ENCODE data around the gene LASP1.

LASP1 gene

DNA sequence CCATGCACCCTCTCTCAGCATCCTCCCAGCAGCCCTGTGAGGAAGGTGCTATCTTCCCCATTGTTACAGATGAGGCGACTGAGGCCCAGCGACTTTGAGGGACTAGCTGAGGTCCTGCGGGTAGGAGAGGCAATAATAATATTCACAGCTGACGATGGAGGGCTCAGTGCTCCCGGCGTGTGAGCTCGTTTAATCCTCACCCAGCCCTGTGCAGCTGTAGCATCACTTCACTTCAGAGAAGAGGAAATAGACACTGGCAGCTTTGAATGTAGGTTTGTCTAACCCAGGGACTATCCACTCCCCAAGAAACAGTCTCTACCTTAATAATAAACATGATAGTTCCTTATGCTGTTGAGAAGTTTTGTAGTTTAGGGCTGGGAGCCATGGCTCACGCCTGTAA is 21.6 kb downstream of the LASP1 start:
- ATAC-seq (no peak), DNase-seq (no peak)
- peaks cover 16% of the 10 kb centered on the region for H3K36me3 Mint-ChIP-seq (ENCODE audit: low read depth)
- H3K9me3 Mint-ChIP-seq = no peaks in the 10 kb centered on the region
- H3K27ac Mint-ChIP-seq = peak overlapping the region; percentile 80
- peaks cover 84% of the 10 kb centered on the region for H3K4me1 Mint-ChIP-seq
- H3K4me3 Mint-ChIP-seq = no peak overlapping the region
- no peaks in the 10 kb centered on the region for H3K27me3 Mint-ChIP-seq

GRCh38 chr17:38892083-38892482 is 22.2 kb downstream of the LASP1 start:
- H3K4me3 Mint-ChIP-seq = no peak overlapping the region

DNA sequence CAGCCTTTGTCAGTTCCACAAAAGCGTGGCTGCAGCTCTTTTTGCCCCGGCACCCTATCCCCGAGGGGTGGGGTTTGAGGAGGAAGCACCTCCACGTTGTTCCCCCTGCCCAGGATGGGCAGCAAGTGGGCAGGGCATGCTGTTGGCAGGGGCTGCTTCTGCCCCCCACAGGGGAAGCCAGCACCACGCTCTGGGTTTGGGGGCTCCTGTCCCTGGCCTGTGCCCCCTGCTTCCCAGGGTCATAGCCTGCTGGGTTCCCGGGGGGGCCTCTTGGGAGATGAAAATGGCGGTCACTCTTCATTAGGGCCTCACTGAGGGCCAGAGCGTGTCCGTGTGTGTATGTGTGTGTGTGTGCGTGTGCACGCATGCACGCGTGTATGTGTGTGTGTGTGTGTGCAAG is 22.8 kb downstream of the LASP1 start:
- H3K4me1 Mint-ChIP-seq = peaks cover 84% of the 10 kb centered on the region
- ATAC-seq (no peak), DNase-seq (no peak)
- H3K4me3 Mint-ChIP-seq = no peak overlapping the region
- peaks cover 24% of the 10 kb centered on the region for H3K36me3 Mint-ChIP-seq (ENCODE audit: low read depth)
- no peaks in the 10 kb centered on the region for H3K9me3 Mint-ChIP-seq
- peak overlapping the region; percentile 34 for H3K27ac Mint-ChIP-seq
- H3K27me3 Mint-ChIP-seq = no peaks in the 10 kb centered on the region

More at GRCh38 chr17:38892083-38892482, 22.2 kb downstream of the LASP1 start:
- ATAC-seq = no peak
- Mint-ChIP-seq H3K36me3 (ENCODE audit: low read depth) (peaks cover 19% of the 10 kb centered on the region), H3K9me3 (no peaks in the 10 kb centered on the region), H3K27ac (peak overlapping the region; percentile 80), H3K27me3 (no peaks in the 10 kb centered on the region), H3K4me1 (peaks cover 84% of the 10 kb centered on the region)
- no peak for DNase-seq

GRCh38 chr17:38893113-38893512 is 23.3 kb downstream of the LASP1 start:
- DNase-seq (no peak), ATAC-seq (no peak)
- no peaks in the 10 kb centered on the region for H3K9me3 Mint-ChIP-seq
- peak overlapping the region; percentile 47 for H3K27ac Mint-ChIP-seq
- peaks cover 87% of the 10 kb centered on the region for H3K4me1 Mint-ChIP-seq
- H3K27me3 Mint-ChIP-seq = no peaks in the 10 kb centered on the region
- peaks cover 24% of the 10 kb centered on the region for H3K36me3 Mint-ChIP-seq (ENCODE audit: low read depth)
- no peak overlapping the region for H3K4me3 Mint-ChIP-seq

GRCh38 chr17:38893607-38894006 is 23.7 kb downstream of the LASP1 start:
- Mint-ChIP-seq H3K27ac (peak overlapping the region; percentile 47), H3K36me3 (ENCODE audit: low read depth) (peaks cover 24% of the 10 kb centered on the region), H3K9me3 (no peaks in the 10 kb centered on the region), H3K4me1 (peaks cover 92% of the 10 kb centered on the region), H3K4me3 (peak overlapping the region; percentile 11), H3K27me3 (no peaks in the 10 kb centered on the region)
- ATAC-seq = peak; percentile 62
- peak; percentile 64 for DNase-seq

GRCh38 chr17:38894276-38894675 is 24.4 kb downstream of the LASP1 start:
- no peak for DNase-seq
- Mint-ChIP-seq H3K4me3 (no peak overlapping the region), H3K9me3 (no peaks in the 10 kb centered on the region), H3K4me1 (peaks cover 92% of the 10 kb centered on the region), H3K27me3 (no peaks in the 10 kb centered on the region), H3K36me3 (ENCODE audit: low read depth) (peaks cover 26% of the 10 kb centered on the region), H3K27ac (peak overlapping the region; percentile 47)
- ATAC-seq = no peak

GRCh38 chr17:38896346-38896954 is 26.6 kb downstream of the LASP1 start:
- H3K4me1 Mint-ChIP-seq = peaks cover 92% of the 10 kb centered on the region
- no peaks in the 10 kb centered on the region for H3K27me3 Mint-ChIP-seq
- H3K9me3 Mint-ChIP-seq = no peaks in the 10 kb centered on the region
- peak overlapping the region; percentile 77 for H3K27ac Mint-ChIP-seq
- no peak overlapping the region for H3K4me3 Mint-ChIP-seq
- peaks cover 25% of the 10 kb centered on the region for H3K36me3 Mint-ChIP-seq (ENCODE audit: low read depth)
- DNase-seq = no peak
- no peak for ATAC-seq

GRCh38 chr17:38897176-38897575 is 27.3 kb downstream of the LASP1 start:
- DNase-seq = no peak
- ATAC-seq = no peak
- no peaks in the 10 kb centered on the region for H3K27me3 Mint-ChIP-seq
- H3K4me3 Mint-ChIP-seq = peak overlapping the region; percentile 71
- H3K4me1 Mint-ChIP-seq = peaks cover 88% of the 10 kb centered on the region
- no peaks in the 10 kb centered on the region for H3K9me3 Mint-ChIP-seq
- H3K36me3 Mint-ChIP-seq (ENCODE audit: low read depth) = peaks cover 23% of the 10 kb centered on the region
- H3K27ac Mint-ChIP-seq = peak overlapping the region; percentile 94

DNA sequence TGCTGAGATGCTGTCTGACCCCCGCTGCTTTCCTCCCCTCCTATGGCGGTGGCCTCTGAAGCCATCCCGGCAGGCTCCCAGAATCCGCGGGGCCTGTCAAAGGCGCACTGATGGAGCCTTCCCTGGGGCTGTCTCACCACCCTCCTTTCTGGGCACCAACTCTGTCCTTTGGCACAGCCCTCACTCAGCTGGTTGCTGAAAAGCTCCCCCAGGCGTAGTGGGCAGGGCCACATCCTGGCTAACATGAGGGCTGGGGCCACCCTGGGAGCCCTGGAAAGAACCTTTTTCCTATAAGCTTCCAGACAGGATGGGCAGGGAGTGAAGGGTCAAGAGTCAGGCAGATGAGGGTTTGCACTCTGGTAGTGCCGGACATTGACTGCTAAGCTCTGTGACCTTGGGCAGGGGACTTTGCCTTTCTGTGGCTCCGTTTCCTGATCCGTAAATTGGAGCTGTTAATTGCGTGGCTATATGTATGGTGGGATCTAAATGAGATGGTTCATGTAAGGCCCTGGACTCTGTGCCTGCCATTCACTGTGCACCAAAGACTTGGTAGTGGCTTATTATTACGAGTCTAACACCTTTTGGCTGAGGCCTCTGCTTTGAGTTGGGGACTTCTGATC is 27.9 kb downstream of the LASP1 start:
- no peaks in the 10 kb centered on the region for H3K27me3 Mint-ChIP-seq
- peaks cover 83% of the 10 kb centered on the region for H3K4me1 Mint-ChIP-seq

DNA sequence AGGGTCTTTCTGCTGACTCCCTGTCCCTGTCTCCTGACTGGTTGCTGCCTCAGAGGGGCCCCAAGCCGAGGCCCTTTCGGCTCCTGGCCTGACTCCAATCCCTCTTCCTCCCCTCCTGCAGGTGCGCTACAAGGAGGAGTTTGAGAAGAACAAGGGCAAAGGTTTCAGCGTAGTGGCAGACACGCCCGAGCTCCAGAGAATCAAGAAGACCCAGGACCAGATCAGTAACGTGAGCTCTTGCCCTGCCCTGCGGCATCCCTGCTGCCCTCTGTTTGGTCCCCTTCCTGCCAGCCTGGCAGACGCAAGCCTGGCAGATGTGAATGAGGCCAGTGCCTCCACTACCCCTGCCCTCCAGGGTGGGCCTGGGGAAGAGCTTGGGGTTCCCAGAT is 28.4 kb downstream of the LASP1 start:
- Mint-ChIP-seq H3K4me3 (peak overlapping the region; percentile 71), H3K36me3 (ENCODE audit: low read depth) (peaks cover 25% of the 10 kb centered on the region), H3K27ac (peak overlapping the region; percentile 94), H3K9me3 (no peaks in the 10 kb centered on the region), H3K27me3 (no peaks in the 10 kb centered on the region), H3K4me1 (peaks cover 82% of the 10 kb centered on the region)
- ATAC-seq (peak; percentile 20), DNase-seq (no peak)

More for the DNA sequence above, 27.9 kb downstream of the LASP1 start:
- no peaks in the 10 kb centered on the region for H3K9me3 Mint-ChIP-seq
- peaks cover 23% of the 10 kb centered on the region for H3K36me3 Mint-ChIP-seq (ENCODE audit: low read depth)
- no peak for ATAC-seq
- H3K27ac Mint-ChIP-seq = peak overlapping the region; percentile 94
- no peak for DNase-seq
- peak overlapping the region; percentile 71 for H3K4me3 Mint-ChIP-seq

DNA sequence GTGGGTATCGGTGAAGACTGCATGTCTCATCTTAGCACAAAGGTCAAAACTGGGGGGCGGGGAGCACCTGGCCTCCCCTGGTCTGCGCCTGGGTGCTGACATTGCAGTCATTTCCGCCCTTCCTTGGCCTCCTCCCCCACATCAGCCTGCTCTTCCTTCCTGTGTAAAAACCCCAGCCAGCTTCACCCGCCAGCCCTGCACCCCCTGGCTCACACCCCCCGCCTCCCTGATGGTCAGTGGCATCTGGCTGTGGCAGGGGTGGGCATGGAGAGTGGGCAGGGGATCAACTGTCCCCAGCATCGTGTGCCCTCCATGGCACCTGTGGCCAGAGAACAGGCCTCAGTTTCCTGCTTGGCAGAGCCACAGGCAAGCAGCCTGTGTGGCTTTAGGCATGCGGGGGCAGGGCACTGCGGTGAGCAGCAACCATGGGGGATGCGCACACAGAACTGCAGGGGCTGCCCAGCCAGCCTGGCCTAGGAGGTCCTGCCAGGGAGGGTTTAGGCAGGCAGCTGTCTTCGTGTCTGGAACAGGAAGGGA is 29.0 kb downstream of the LASP1 start:
- Mint-ChIP-seq H3K4me1 (peaks cover 82% of the 10 kb centered on the region), H3K4me3 (peak overlapping the region; percentile 71), H3K27me3 (no peaks in the 10 kb centered on the region), H3K9me3 (no peaks in the 10 kb centered on the region), H3K36me3 (ENCODE audit: low read depth) (peaks cover 30% of the 10 kb centered on the region), H3K27ac (peak overlapping the region; percentile 94)
- DNase-seq (peak; percentile 92), ATAC-seq (peak; percentile 90)

DNA sequence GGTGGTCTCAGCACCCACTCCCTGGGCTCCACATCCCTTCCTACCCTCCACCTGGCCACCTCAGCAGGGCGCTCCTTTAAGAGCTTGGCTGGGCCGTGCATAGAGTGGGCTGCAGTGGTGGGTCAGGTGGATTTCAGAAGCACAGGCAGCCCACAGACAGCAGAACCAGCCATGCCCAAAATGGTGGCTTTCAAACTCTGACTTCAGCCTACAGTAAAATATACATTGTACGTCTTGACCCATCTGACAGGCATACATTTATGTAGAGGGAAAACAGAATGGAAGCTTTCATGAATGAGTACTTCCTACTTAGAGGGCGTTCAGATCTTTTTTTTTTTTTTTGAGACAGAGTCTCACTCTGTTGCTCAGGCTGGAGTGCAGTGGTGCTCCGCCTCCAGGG is 29.6 kb downstream of the LASP1 start:
- peaks cover 79% of the 10 kb centered on the region for H3K4me1 Mint-ChIP-seq
- H3K36me3 Mint-ChIP-seq (ENCODE audit: low read depth) = peaks cover 31% of the 10 kb centered on the region
- no peaks in the 10 kb centered on the region for H3K27me3 Mint-ChIP-seq
- H3K27ac Mint-ChIP-seq = peak overlapping the region; percentile 94
- peak overlapping the region; percentile 71 for H3K4me3 Mint-ChIP-seq
- ATAC-seq = peak; percentile 2
- H3K9me3 Mint-ChIP-seq = no peaks in the 10 kb centered on the region
- no peak for DNase-seq

DNA sequence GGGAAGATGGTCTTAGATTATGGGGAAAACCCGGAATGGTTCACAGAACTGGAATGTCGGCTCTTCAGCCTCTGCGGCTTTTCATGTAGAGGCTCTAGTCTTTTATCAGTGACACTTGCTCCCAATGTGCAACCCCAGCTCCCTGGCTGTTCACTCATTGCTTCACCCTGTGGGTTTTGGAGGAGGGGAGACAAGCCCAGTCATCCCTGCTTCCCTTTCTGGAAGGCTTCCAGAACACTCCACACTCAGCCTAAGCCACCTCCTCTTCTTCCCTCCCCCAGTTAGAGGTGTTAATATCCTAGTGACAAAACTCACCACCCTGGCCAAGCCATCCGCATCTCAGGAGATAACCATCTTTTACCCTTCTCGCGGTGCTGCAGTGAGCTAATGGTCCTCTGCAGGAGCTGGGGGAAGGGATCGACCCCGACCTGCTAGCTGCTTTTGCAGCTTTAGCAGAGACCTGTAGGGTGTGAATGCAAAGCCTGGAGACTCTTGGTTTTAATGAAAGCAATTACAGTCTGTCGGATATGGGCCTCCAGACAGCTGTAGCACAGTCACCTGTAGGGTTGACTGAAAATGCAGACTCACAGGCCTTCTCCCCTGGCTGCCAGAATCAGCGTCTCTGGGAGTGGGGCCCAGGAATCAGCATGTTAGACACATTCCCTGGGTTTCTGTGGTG is 31.3 kb downstream of the LASP1 start:
- no peaks in the 10 kb centered on the region for H3K9me3 Mint-ChIP-seq
- ATAC-seq (no peak), DNase-seq (no peak)
- H3K4me1 Mint-ChIP-seq = peaks cover 77% of the 10 kb centered on the region
- H3K27me3 Mint-ChIP-seq = no peaks in the 10 kb centered on the region
- H3K4me3 Mint-ChIP-seq = no peak overlapping the region
- H3K36me3 Mint-ChIP-seq (ENCODE audit: low read depth) = peaks cover 38% of the 10 kb centered on the region
- H3K27ac Mint-ChIP-seq = peak overlapping the region; percentile 26

GRCh38 chr17:38903404-38903803 is 33.5 kb downstream of the LASP1 start:
- ATAC-seq (no peak), DNase-seq (no peak)
- Mint-ChIP-seq H3K4me3 (no peak overlapping the region), H3K4me1 (peaks cover 73% of the 10 kb centered on the region), H3K9me3 (no peaks in the 10 kb centered on the region), H3K36me3 (ENCODE audit: low read depth) (peaks cover 29% of the 10 kb centered on the region), H3K27me3 (no peaks in the 10 kb centered on the region), H3K27ac (peak overlapping the region; percentile 32)

- Mint-ChIP-seq H3K27me3 (no peaks in the 10 kb centered on the region), H3K36me3 (ENCODE audit: low read depth) (peaks cover 22% of the 10 kb centered on the region), H3K4me3 (no peak overlapping the region), H3K27ac (no peak overlapping the region), H3K9me3 (no peaks in the 10 kb centered on the region), H3K4me1 (peaks cover 62% of the 10 kb centered on the region)
- ATAC-seq (no peak), DNase-seq (no peak)
Measured at GRCh38 chr17:38904892-38905291, 35.0 kb downstream of the LASP1 start.
